GM21381 (cell line): Measurements from ENCODE around the gene HOXD8.

Source experiments
- ATAC-seq: cut with Tn5 transposase; IDR thresholded peaks from one replicate; pipeline ENCODE4 v1.9.1; 2021; ENCODE audit warnings: mild to moderate bottlenecking, moderate library complexity; ENCODE audit not compliant: unreplicated experiment

The HOXD8 gene

DNA sequence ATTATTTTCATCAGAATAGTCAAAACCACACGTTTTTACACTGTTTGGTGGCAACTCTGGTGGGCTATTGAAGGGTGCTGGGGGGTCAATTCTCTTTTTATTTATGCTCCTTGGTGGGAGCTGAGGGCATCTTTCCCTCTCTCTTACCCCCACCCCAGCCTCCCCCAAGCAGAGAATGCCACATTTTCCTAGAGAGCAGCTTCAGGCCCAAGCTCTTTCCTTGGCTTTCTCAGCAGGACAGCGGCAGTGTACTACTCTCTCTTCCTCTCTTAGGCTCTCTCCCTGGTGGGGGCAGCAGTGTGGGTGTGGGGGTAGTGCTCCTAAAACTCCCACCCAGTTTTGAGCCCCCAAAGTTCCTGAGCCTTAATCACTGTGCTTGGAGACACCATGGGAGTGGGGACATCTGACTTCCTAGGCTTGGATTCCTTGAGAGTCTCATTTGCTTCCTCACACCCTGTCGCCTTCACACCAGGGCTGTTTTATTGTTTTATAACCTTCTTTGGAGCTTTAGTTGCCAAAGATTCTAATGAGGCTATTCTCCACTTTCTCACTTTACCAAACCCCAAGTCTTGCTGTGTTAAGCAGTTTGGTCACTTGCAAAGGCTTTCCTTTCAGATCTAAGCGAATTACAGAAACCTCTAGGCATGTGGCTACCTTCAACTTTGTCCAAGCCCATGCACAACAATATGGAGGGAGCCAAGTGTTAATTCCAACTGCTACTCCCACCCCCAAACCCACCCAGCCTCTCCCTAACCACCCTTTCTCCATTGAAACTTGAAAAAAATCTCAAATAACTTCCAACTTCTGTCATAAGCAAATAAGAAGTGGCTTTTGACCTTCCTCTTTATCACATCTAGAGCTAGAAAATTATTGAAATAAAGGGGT lies 15.8 kb downstream of the HOXD8 start:
- no peak for ATAC-seq

DNA sequence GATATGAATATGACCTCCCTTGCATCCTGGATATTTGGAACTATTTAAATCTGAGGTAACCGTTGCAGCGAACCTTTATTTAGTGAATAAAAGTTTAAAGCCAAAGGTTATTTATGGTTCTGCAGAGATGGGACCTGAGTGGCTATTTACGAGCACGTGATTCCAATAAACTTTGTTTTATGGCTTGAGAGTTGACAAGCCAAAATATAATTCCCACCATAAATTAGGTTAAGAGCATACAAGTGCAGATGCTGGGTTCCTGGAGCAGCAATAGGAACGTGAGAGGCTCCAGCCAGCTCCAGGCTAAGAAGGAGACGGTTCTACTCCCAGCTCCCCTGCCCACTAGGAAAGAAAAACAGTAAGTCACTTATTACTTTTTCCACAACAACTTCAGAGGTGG lies 16.6 kb downstream of the HOXD8 start:
- ATAC-seq, result no peak

DNA sequence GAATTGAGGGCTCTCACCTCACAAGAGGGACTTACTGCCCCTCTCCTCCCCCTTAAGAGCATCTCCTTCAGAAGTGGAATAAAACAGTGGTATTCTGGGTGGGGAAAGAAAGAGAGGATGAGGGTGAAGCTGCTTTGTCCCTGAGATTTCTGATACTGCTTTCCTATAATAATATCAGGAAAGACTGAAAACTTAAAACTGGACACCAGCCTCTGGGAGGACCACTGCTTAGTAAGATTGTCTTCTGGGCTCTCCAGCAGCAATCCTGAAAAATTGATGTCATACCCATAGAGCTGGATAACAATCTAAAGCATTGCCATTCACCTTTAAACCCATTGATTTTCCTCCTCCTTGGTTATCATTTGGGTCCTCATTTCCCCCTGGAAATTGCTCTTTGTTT lies 17.1 kb downstream of the HOXD8 start:
- ATAC-seq, result no peak

- no peak for ATAC-seq
Observed at GRCh38 chr2:176147210-176147799, 17.8 kb downstream of the HOXD8 start.

- no peak for ATAC-seq
Observed at GRCh38 chr2:176147800-176148496, 18.4 kb downstream of the HOXD8 start.

- no peak for ATAC-seq
Observed at GRCh38 chr2:176148751-176149421, 19.4 kb downstream of the HOXD8 start.

DNA sequence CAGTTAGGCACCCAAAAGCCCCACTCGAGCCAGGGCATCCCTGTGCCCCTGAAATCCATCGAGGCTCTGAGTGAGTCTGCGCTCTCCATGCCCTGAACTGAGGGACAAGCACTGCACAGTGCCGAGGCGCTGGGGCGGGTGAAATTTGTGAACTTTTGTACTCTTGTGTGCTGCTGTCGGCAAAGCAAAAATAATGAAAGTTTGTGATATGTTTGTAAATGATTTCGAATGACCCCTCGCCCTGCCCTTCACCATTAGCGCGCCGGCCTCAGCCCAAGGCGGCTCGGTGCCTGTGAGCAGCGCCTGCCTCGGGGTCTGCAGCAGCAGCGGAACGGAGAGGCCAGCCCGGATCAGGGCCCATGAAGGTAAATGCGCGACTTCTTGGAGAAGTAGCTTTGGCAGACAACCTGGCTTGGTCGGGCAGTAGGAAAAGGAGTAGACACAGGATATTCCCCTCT lies 20.0 kb downstream of the HOXD8 start:
- no peak for ATAC-seq

GRCh38 chr2:176149939-176150583 lies 20.6 kb downstream of the HOXD8 start:
- ATAC-seq, result no peak

DNA sequence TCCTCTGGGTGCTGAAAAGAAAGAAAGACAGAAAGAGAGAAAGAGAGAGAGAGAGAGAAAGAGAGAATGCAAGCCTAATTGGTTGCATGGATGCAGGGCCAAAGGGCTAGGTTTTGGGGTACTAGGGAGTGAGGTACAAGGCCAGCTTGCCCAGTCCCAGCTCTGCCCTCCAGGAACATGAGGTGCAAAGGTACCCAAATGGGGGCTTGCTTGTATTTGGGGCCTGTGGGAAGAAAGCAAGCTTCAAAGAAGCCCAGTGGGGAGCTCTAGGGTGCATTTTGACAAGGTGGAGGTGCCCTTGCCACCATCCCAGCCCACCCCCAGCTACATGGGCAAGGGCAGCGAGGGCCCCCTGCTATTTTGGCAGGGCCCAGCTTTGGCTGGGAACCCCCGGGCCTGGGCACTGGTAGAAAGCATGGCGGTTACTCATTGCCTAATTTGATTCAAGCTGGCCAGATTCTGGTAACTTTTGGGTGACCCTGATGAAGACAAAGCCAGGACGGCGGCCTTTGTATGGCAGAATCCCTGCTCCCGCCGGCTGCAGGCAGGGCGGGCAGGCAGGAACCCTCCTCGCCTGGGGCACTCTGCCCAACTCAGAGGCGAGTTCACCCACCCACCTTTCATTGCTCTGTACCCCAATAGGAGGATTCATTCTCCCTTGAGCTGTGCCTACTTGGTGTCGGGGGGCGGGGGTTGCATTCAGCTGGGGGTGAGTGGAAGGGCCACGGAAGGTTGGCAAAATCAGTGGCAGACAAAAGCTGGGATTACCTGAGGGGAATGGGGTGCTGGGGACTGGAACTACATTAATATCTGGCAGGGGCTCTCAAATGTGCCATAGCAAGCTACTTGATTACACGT lies 21.3 kb downstream of the HOXD8 start:
- no peak for ATAC-seq

DNA sequence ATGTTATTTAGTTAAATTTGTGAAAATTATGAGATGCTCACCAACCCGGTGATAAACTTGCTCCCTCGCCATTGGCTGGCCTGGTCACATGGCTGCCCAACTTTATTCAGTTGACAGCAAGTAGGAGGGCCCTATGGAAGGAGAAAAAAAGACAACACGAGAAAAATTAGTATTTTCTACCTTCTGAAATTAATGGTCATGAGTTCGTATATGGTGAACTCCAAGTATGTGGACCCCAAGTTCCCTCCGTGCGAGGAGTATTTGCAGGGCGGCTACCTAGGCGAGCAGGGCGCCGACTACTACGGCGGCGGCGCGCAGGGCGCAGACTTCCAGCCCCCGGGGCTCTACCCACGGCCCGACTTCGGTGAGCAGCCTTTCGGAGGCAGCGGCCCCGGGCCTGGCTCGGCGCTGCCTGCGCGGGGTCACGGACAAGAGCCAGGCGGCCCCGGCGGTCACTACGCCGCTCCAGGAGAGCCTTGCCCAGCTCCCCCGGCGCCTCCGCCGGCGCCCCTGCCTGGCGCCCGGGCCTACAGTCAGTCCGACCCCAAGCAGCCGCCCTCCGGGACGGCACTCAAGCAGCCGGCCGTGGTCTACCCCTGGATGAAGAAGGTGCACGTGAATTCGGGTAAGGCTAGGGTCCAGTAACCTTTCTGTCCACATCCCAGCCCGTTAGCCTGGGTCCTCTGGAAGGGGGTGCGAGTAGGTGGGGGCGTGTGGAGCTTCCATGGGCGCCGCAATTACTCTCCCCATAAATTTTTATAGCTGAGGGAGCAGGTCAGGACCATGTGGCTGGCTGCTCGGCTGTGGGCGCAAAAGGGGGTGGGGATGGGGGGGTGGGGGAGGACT lies 22.2 kb downstream of the HOXD8 start, which contains the start of gene HOXD4:
Gene HOXD4, plus strand, starts transcription at position 109 of the 846 bp plus-strand sequence. Its CDS starts 84 bp downstream, at position 193.
- ATAC-seq, result no peak

DNA sequence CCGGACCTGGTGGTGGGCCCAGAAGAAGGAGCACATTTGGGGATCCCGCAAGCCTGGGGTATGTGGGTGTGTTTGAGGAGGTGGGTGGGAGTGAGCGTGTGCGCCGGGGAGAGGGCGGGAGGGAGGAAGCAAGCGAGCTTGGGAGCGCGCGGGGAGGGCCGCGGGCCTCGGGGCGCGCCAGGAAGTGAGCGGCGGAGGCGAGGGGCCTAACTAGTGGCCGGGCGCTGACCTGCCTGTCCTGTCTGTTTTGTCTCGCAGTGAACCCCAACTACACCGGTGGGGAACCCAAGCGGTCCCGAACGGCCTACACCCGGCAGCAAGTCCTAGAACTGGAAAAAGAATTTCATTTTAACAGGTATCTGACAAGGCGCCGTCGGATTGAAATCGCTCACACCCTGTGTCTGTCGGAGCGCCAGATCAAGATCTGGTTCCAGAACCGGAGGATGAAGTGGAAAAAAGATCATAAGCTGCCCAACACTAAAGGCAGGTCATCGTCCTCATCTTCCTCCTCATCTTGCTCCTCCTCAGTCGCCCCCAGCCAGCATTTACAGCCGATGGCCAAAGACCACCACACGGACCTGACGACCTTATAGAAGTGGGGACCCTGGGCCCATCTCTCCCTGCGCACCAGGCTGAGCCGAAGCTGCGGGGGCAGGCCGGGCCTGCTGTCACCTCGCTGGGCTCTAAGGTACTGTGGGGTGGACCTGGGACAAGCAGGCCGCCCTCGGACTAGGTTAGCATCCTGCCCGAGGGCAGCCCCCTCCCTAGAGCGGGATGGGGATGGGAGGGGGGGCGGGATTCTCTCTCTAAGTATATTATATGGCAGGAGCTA lies 23.1 kb downstream of the HOXD8 start:
- no peak for ATAC-seq

DNA sequence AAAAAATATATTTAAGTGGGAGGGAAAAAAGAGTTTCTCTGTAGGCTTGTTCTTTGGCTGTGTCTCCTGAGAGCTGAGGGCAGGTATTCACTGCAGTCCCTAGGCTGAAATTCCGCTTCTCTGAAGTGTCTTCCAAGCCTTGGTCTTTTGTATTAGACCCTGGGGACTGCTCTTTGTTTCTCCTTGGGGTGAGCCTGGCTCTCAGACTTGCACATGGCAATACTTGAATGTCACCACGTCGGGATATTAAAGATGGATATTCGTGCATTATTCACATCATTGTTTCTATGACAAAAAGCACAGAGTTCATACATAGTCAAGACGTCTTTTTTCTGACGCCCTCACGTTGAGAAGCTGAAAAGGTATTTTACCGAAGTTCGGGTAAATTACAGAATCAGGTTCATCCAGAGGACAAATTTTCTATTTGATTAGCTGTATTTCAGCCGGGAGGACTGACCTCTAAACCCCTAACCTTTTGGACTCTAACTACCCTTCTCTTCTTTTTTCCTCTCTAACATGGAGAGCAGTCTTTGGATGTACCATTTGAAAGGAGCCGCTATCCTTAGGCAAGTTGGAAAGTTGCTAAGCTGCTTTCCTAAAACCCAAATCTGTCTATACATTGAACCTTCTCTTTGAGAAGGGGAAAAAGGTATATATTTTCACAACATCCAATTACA lies 25.2 kb downstream of the HOXD8 start:
- ATAC-seq, result no peak

DNA sequence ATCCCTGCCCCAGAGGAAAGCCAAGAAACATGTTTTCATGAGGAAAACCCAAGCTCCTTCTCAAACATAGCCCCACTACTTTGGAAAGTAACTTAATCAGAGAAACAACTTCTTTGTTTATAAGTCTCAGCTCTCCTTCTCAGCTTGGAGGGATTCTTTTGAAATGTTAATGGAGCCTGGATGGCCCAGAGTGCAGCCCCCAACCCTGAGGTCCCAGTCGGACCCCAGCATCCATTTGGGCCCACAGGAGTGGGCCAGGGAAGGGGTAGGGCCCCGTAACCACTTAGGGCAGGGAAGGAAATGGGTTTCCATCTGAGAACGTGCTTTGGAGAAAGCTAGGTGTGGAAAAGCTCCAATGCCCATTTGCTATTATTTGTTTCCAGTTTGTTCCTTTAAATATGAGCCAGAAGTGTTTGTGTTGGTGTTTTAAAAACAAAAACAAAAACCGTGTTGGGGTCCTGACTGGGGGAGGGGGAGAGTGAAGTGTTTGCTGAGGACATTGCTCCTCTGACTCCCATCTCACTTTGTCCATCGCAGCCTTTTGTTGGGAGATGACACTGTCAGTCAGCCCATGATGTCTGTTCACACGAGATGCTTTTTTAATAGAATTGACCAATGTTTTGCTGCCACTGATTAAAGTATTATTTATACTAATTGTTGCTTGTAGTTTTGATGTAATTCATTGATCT lies 26.0 kb downstream of the HOXD8 start:
- no peak for ATAC-seq

DNA sequence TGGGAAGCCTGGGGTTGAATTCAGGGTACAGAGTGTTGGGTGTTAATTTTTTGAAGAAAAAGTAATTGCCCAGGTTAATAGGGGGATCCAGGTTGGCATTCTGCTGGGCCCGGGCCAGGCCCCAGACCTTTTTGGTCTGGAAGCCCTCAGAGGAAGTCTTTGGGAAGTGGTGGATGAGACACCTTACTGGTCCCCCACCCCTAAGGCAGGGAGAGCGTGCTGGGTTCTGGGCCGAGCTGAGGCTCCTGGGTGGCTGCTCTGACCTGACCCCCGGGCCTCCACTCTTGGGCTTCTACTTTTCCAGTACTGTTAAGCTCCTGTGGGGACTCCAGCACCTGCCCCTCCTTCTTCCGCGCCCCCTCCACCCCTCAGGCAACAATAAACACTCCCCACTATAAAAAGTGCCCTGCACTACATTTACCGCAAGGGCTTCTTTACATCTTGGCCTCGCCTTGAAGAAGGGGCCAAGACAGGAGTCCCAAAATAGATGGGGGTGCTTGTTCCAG lies 26.8 kb downstream of the HOXD8 start:
- no peak for ATAC-seq

- no peak for ATAC-seq
Observed at GRCh38 chr2:176156807-176157498, 27.4 kb downstream of the HOXD8 start, which contains the start of gene HOXD3. Gene HOXD3 (plus strand): TSS chr2:176157307. CDS start chr2:176169115, 11,808 bp downstream.
